HG02981 (cell line): ENCODE measurements around the gene DENND6A.
"Not testable (repeated sequence)": the region's sequence is repeated elsewhere in the genome, so short reads cannot be mapped to it uniquely, and the experiment has no call there.

ENCODE experiments used
- ATAC-seq: cut with Tn5 transposase; IDR thresholded peaks from one replicate; pipeline ENCODE4 v1.9.1; 2021; ENCODE audit warnings: mild to moderate bottlenecking, moderate library complexity; ENCODE audit not compliant: unreplicated experiment

DENND6A gene

GRCh38 chr3:57696801-57697321 lies 4.0 kb upstream of the DENND6A start:
- no peak for ATAC-seq

GRCh38 chr3:57694146-57694545 lies 1.3 kb upstream of the DENND6A start:
- no peak for ATAC-seq

GRCh38 chr3:57692133-57692395 lies 813 bp downstream of the DENND6A start:
- ATAC-seq, result not testable (repeated sequence)

DNA sequence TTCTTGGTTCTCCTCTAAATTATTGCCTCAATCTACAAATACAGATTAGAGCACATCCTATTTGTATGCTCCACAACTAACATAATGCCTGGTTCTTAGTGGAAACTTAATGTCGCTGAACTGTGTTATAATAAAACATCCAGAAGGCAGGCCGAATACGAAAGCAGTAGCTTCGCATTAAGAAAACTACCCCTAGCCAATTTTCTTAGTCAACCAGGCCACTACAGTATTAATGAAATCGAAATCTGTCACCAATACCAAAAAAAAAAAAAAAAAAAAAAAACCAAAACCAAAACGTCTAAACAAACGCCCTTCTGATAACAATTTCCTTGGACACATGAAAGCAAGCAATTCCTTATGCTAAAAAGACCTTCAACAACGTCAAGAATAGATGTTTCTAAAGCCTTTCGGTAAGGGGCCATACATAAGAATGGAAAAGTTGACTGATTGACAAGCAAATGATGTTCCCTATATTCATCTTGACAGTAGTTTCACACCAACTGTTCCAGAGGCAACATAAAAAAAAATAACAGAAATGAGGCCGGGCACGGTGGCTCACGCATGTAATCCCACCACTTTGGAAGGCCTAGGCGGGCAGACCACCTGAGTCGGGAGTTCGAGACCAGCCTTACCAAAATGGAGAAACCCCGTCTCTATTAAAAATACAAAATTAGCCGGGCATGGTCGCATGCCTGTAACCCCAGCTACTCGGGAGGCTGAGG lies 1.3 kb downstream of the DENND6A start:
- ATAC-seq, result no peak

- ATAC-seq, result no peak
Measured at GRCh38 chr3:57689367-57690053, 3.4 kb downstream of the DENND6A start.

DNA sequence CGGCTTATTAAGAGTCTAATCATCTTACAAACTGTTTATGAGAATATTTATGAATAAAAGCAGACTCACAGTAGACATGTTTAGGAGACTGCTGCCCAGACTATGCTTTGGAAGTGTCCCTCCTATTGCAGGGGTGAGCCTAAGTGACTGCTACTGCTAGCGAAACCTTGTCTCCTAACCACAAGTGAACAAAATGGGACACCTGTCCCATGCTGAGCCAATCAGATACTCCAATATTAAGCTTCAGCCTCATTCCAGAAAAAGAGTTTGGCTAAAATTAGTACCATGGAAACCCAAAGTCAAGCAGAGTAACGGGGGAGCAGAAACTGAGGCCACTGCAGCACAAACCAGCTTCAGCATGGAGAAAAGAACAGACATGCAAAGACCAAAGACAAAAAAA lies 4.6 kb downstream of the DENND6A start:
- ATAC-seq, result no peak

- ATAC-seq, result no peak
Measured at GRCh38 chr3:57683286-57683685, 9.6 kb downstream of the DENND6A start.

GRCh38 chr3:57682284-57682683 lies 10.6 kb downstream of the DENND6A start:
- no peak for ATAC-seq

- no peak for ATAC-seq
Measured at GRCh38 chr3:57681691-57682090, 11.2 kb downstream of the DENND6A start.

GRCh38 chr3:57680046-57680445 lies 12.8 kb downstream of the DENND6A start:
- no peak for ATAC-seq

DNA sequence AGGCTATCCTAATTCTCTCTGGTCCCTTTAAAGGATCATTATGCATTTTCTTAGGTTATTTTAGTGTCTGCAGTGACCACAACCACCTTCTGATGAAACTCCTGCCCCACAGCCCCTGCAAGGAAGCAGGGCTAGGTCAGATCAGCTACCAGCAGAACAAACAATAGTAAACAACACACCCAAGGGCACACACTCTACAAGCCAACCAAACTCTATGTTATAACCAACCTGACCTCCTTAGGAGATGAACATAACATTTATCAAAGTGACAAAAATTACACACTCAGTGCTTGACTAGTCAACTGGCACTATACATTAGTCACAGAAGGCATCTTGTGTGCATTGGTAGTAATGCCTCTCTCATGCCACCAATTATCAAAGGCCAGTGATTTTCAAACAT lies 17.3 kb downstream of the DENND6A start:
- no peak for ATAC-seq

DNA sequence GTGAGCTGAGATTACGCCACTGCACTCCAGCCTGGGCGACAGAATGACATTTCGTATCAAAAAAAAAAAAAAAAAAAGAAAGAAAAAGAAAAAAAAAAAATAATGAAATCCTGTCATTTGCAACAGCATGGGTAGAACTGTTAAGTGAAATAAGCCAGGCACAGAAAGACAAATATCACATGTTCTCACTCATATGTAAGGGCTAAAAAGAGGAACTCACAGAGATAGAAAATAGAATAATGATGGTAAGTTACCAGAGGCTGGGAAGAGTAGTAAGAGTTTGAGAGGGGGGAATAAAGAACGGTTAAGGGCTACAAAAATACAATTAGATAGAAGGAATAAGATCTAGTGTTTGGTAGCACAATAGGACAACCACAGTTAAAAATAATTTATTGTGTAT lies 19.7 kb downstream of the DENND6A start:
- ATAC-seq, result no peak

DNA sequence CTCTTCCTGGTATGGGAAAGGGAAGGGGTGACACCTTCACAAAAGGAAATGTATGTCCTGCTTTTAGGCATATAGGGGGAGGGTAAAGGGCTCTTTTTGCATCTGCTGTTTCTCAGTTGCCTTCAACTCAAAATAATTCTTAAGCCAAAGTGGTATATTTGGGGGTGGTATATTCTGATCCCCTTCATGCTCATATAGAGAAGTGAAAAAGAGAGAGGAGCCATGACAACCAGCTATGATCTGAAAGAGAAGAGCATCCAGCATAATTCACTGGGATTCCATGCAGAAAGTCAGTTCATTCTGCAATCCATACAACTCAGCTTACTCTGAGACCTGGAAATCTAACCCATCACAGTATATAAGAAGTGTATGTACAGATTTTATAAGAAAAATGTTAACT lies 22.3 kb downstream of the DENND6A start:
- no peak for ATAC-seq

- no peak for ATAC-seq
Measured at GRCh38 chr3:57661404-57661803, 31.5 kb downstream of the DENND6A start.

DNA sequence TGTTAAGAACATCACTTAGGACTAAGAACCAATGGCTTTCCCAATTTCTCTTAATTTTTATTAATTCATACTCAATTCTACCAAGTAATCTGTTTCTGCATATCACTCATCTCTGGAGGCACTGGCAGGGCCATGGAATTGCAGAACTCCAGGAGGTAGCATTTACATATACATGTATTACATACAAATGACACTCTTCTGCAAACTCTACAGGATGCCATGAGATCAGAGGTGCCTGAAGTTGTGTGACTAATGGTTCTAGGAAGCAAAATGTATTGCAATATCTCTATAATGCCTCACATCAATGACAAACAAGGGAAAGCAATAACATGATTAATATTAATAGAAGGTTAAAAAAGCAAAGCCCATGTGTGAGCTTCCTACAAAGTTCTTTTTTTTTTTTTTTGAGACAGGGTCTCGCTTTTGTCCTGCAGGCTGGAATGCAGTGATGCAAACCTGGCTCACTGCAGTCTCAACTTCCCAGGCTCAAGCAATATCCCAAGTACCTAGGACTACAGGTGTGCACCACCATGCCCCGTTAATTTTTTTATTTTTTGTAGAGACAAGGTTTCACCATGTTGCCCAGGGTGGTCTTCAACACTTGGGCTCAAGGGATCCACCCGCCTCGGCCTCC lies 33.0 kb downstream of the DENND6A start:
- no peak for ATAC-seq

DNA sequence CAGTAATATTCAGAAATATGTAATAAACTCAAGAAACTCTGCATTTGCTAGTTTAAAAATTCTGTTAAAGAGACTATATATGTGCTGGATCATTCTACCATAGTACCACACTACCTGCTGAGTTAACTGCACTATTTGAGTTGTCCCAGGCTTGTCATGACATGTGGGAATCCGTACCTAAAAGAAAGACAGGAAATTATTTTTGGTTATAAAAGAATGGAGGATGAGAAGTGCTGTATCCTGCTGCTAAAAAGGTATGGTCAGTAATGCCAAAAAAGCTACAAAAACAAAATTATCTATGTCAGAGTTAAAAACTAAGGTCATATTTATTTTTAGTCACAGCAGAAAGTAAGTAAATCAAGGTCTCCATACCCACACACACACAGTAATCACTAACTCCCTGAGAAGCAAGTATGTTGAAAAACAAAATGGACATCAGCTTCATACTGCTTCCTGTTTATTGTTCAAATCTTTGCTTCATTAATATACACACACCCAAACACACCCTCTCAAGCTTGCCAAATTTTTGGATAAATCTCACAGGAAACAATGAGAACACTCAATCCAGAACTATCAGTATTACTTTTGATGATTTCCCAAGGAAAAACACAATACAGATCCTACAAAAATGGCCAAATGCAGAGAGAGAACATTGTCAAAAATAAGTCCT lies 33.7 kb downstream of the DENND6A start:
- no peak for ATAC-seq

GRCh38 chr3:57658536-57658935 lies 34.3 kb downstream of the DENND6A start:
- ATAC-seq, result no peak

GRCh38 chr3:57655727-57656126 lies 37.1 kb downstream of the DENND6A start:
- ATAC-seq, result no peak

DNA sequence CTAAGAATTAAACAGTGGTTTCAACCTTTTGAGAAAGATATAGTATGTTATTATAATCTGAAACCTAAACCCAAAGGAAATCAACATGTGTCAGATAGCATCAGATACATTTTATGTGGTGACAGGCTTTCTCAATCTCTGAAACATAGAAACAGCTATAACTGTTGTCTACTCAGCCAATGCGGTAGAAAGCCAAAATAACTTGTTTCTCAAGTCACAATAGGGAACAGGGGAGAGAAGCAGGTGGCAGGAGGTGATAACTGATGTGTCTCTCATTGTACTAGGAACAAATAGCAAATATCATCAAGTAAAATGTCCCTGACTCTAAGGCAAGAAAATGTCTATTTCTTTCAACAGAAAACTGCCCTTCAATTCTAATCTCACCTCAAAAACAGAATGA lies 38.6 kb downstream of the DENND6A start:
- ATAC-seq, result no peak

DNA sequence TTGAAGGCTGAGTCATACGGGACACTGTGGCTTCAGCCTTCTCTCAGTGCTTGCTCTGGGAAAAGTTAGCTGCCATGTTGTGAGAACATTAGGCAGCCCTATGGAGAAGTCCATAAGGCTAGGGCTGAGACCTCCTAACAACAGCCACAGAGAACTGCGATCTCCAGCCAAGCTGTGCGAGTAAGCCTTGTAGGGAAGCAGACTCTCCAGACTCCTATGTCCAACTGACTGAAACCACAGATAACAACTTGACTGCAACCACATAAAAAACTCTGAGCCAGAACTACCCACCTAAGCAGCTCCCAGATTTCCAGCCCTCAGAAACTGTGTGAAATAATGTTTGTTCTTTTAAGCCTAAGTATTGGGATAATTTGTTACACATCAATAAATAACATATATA lies 40.7 kb downstream of the DENND6A start:
- ATAC-seq, result no peak

GRCh38 chr3:57647292-57647940 lies 45.5 kb downstream of the DENND6A start:
- ATAC-seq, result no peak
